DMS114 treated with DMSO at 0.1 percent for 48 hours (cell line): ENCODE results near the gene TTLL5.

Experiments used
- DNase-seq: peaks from one replicate; lab custom pipeline; 2025; ENCODE audit not compliant: unreplicated experiment; lab: John Stamatoyannopoulos, UW

The TTLL5 gene

GRCh38 chr14:75660630-75661498 is at the start of gene TTLL5, which contains the start of gene ERG28:
TSS of gene TTLL5 (plus strand) at chr14:75661246. CDS start at chr14:75663150, 1,904 bp downstream.
TSS of gene ERG28 (minus strand) at chr14:75660876. CDS start at chr14:75657502, 3,374 bp downstream.
- DNase-seq: peak; percentile 94

DNA sequence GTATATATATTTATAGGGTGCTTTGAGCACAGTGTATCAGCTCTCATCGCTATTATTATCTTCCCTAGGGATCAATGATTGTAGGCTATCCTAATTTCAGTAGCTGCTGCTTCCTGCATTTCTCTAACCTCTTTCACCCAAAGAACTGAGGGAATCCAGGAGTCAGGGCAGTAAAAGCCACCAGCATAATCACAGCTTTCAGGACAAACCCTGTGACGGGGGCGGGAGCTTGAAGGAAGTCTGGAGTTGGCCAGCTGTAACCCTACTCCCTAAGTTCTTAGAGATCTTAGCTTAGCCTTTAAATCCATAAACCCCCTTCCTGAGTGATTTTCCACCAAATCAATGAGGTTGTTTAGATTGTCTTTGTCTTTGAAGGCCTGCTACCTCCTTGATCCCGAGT is 48.9 kb upstream of the TTLL5 start:
- DNase-seq: no peak

DNA sequence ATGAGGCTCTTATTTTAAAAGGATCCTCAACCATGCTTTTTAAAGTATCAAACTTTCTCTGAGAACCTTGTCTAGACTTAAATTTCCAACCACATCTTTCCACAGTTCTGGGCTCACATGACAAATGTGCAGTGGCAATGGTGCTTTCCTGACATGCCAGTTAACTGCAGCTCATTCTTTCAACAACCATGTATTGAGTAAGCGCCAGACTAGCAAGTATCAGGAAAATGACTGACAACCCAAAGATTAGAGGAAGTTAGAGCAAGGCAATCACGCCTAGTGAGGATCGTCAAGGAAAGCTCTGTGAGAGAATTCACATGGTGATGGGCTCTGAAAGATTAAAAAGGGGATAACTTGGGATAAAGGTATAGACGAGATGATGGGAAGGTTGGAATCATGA is 46.9 kb upstream of the TTLL5 start:
- DNase-seq: no peak

- no peak for DNase-seq
Observed at GRCh38 chr14:75615200-75615599, 45.8 kb upstream of the TTLL5 start.

- DNase-seq: no peak
Observed at GRCh38 chr14:75619548-75619947, 41.5 kb upstream of the TTLL5 start.

DNA sequence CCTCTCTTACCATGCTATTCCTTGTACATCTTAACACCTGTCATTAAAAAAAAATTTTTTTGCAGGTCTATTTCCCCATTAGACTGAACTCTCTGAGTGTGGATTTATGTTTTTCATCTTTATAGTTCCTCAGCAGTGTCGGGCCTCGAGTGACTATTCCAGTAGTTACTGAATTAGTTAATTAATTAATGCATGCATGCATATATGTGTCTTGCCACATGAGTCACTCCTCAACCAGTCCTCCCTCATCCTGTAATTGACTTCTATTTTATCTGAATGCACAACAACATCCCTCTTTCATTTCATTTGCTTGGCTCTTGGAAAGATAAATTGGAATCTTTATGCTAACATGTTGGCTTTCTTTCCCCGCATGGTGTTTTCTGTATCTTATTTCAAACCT is 36.0 kb upstream of the TTLL5 start:
- DNase-seq: no peak

DNA sequence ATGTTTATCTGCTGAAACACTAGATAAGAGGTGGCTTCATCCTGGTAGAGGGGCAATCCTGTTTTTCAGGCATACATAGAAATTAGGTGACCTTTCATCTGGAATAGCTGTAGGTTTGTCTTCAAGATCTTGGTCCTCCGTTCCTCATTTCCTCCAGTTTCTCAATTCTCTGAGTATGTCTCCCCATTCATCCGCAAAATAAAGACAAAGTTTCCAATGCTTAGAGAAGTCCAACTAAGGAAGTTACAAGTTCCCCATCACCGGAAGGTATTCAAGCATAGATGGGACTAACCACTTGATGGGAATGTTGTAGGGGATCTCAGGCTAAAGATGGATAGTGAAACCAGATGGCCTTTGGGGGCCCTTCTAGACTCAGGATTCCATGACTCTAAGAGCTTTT is 34.6 kb upstream of the TTLL5 start:
- no peak for DNase-seq

- DNase-seq: no peak
Observed at GRCh38 chr14:75626863-75627262, 34.2 kb upstream of the TTLL5 start.

- no peak for DNase-seq
Observed at GRCh38 chr14:75627406-75627805, 33.6 kb upstream of the TTLL5 start.

DNA sequence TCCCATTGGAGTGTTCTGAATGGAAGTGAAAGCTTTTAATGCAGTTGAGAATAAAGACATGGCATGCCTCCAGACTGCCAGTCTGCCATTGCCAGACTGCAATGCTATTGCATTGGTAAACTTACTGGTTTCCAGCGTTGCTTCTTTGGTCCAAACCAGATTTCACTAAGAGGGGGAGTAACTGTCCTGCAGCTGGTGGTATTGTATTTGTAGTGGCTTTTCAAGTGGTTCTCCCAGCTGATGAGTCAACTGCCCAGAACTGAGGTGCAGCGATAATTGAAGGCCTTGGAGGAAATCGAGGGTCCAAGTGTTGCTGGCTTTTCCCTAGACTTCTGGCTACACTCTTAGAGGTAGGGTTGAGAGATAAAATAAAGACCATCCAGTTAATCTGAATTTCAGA is 32.2 kb upstream of the TTLL5 start:
- DNase-seq: no peak

DNA sequence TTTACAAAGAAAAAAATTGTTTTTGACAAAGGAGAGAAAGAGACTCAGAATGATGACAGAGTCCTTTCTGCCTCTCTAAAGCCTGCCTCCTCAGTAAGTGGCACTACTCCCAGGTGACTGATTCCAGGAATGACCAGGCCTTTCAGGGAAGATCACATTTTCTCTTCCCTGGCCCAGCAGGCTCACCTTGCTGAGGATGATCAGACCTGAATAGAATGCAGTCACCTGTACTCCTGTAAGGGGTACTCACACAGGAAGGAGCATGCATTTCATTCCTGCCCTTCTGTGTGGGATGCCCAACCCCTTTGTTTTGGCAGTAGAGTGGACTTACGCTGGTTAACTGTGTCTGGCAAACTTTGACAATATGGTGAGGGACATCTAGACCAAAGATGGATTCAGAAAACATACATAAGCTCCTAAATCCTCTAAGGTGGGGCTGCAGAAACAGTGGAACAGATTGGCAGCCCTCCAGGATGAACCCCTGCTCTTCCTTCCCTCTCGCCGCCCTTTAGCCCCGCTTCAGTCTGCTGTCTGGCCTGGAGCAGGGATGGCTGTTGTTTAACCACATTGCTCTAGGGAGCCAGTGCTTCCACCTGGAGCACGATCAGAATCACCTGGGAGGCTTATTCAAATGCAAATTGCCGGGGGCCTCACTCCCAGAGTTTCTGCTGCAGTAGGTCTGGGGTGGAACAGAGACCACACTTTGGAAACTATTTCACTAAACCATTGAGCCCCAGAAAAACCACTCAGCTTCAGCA is 30.2 kb upstream of the TTLL5 start:
- no peak for DNase-seq

DNA sequence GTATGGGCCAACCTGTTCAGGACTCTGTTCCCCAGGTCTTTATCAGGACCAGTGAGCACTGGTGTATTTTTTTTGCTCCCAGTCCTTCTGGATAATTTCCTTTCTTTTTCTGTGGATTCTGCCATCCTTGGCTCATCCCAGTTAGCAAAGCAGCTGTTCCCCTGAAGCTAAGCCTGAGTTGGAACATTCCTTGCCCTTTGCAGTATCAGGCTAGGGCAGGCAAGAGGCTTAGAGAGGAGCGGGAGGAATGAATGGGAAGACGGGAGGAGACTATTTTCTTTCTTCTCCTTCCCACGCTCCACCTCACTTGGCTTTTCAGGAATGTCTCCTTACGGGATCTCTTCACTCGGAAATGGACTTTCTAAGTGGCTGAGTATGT is 29.6 kb upstream of the TTLL5 start:
- DNase-seq: no peak

- no peak for DNase-seq
Observed at GRCh38 chr14:75634848-75635247, 26.2 kb upstream of the TTLL5 start.

DNA sequence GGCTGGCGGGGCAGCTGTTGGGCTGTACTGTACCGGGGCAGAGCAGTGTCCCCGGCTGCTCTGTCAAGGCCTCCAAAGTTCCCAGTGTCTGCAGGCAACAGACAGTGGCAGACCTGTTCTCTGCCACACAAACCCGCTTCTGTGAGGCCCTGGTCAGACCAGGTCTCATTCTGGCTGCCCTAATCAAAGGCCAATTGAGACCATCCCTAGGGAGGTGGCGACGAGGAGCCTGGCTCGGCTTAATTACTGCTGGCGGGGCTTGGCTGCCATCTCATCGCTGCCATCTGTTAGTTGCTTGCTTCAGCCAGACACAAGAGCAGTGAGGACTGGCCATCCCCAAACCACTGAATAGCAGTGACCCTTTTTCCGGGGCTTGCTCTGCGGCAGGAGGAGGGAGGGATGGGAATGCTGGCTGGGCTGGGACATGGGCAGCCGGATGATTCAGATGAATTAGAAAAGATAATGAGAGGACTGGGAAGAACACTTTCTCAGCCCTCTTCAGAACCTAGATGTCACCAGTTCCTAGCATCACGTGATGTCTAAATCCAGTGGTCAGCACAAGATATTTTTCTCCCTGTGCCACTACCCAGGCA is 24.9 kb upstream of the TTLL5 start:
- DNase-seq: no peak

DNA sequence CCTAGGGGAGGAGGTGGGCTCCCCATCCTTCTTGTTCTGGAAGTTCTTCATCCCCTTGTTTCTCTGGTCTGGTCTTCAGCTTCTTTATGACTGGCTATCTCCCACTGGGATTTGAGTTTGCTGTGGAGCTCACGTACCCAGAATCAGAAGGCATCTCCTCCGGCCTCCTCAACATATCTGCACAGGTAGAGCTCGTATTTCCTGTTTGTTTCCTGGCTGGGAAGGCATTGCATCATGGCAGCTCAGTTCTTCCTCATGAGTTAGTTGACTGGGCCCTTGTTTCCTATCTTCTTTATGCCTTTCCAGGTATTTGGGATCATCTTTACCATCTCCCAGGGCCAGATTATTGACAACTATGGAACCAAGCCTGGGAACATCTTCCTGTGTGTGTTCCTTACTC is 20.2 kb upstream of the TTLL5 start:
- no peak for DNase-seq

- DNase-seq: no peak
Observed at GRCh38 chr14:75643985-75644384, 17.1 kb upstream of the TTLL5 start.

GRCh38 chr14:75645056-75645455 is 16.0 kb upstream of the TTLL5 start:
- no peak for DNase-seq

DNA sequence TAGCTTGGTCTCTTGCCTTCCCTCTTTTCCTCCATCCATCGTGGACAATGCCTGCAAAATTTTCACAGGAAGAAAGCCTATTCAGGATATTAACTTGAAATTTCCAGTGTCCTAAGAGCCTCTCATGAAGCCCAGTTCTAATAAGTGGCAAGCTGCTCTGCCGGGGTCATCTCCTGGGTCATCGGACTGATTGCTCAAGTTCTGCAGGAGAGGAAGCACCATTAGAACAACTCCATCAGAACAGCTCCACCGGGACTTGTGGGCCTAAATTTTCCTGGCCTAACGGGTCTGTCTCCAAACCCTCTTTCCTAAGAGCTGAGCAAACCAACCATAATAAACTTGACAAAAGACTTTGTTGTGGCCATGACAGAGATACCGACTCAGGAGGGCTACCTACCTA is 14.3 kb upstream of the TTLL5 start:
- DNase-seq: no peak

GRCh38 chr14:75647640-75648039 is 13.4 kb upstream of the TTLL5 start:
- no peak for DNase-seq

DNA sequence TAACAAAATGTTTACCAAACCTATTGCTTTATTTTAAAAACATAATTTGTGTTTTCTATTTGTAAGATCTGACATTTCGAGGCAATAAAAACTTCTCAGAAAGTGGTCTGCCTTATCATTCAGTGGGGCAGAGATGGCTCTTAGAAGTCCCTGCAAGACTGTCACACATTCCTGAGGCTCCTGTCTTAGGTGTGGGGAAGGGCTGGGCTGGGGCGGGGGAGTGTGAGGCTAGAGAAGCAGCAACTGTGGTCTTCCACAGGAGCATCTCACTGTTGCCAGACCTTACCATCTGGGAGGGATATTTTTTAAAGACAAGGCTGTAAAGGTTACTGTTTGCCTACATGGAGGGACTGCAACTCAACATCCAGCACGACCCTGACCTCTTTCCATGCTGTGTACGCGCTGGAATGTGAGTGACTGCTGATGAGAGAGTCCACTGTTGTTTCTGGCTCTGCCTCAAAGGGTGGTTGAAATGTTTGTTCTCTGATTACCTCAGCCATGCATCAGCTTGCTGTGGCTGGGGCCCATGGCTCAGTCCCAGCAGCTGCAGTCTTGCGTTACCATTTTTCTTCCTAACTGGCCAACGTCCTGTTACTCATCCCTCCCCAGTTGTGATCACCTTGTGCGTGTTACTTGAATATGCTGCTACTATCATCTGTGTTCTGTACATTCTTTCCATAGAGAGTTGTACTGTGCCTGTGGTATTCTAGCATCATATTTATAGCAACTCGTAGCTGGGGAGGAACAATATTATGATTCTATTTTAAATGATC is 12.8 kb upstream of the TTLL5 start:
- DNase-seq: no peak

DNA sequence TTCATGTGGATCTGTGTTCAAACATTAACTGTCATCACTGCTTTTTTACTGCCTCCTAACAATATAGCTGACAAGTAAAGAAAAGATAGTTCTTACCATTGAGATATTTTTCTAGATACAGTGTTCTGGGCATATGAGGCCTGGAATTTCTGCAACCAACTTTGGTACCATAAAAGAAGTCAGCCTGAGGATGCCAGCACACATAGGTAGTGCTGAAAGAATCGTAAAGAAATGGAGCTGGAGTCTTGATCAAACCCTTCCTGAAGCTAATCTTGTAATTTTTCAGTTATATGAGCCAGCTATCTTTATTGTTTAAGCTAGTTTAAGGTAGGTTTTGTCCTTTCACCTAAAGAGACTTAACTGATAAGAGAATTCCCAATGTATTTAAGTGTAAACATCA is 11.7 kb upstream of the TTLL5 start:
- DNase-seq: no peak
